Tibial nerve (tissue), 4 donors: ENCODE results near the gene DPRX. TPM values are rescaled to one million over a fixed set of nuclear protein-coding genes. Genes with fewer than 3 reads are reported as not detected.

Experiments used
- DNase-seq, 2 donors: peaks; one replicate each; pipeline ENCODE4 v3.0.0-alpha.2; 2019; ENCODE audit warnings: low spot score in 2 of 2
- H3K27ac ChIP-seq, 4 donors: fragments of 200-600 bp; sonication (generic) in 3 of 4; one replicate each; pipeline ENCODE4 v1.5.1; 2017 to 2019; ENCODE audit warnings: mild to moderate bottlenecking in 1 of 4
- H3K27me3 ChIP-seq, 2 donors: fragments of 200-600 bp; sonication (generic) in 1 of 2; one replicate each; pipeline versions ENCODE4 v1.5.1 to v1.6.0; 2017 to 2019
- H3K36me3 ChIP-seq, 3 donors: fragments of 200-600 bp; sonication (generic); one replicate each; pipeline ENCODE4 v1.5.1; 2018 to 2019
- H3K4me1 ChIP-seq, 4 donors: fragments of 200-600 bp; sonication (generic) in 3 of 4; one replicate each; pipeline ENCODE4 v1.5.1; 2017 to 2019
- H3K4me3 ChIP-seq, 4 donors: fragments of 200-600 bp; sonication (generic) in 3 of 4; one replicate each; pipeline ENCODE4 v1.5.1; 2017 to 2019; ENCODE audit warnings: mild to moderate bottlenecking in 1 of 4, moderate library complexity in 1 of 4
- H3K9me3 ChIP-seq, 4 donors: fragments of 200-600 bp; sonication (generic) in 3 of 4; one replicate each; pipeline ENCODE4 v1.5.1; 2017 to 2019
- CTCF ChIP-seq, 5 experiments: fragments of 200-600 bp in 3 of 5; fragments of 450-650 bp in 2 of 5; sonication (generic) in 3 of 5; IDR thresholded peaks; one replicate each; pipeline ENCODE4 v1.5.1; 2016 to 2019; ENCODE audit warnings: antibody characterized with exemption in 5 of 5, mild to moderate bottlenecking in 3 of 5, moderate library complexity in 2 of 5
- EP300 ChIP-seq, 2 donors: sonication (generic); formaldehyde crosslinking; IDR thresholded peaks; one replicate each; pipeline ENCODE4 v1.6.1; 2017; ENCODE audit warnings: antibody characterized with exemption in 2 of 2, mild to moderate bottlenecking in 1 of 2
- POLR2A ChIP-seq, 2 donors: fragments of 450-650 bp; IDR thresholded peaks; one replicate each; pipeline ENCODE4 v1.6.1; 2017; ENCODE audit warnings: antibody characterized with exemption in 2 of 2, mild to moderate bottlenecking in 2 of 2, moderate library complexity in 2 of 2
- WGBS, 2 donors: methylation state at CpG; one replicate each; pipeline ENCODE4 v1.1.5; 2018; 5-methylcytosine and 5-hydroxymethylcytosine counted together
- total RNA-seq, 4 donors: library from RNA; depleted of rRNA; stranded (reverse); fragments of >200 nt; gene quantifications; one replicate each; pipeline ENCODE4 v1.1.0, GENCODE V29; 2016

Gene DPRX
- total RNA-seq, 4 donors from 2014 or later: not detected

- Histone ChIP-seq H3K4me3 (no peak overlapping the region), H3K27ac (no peak overlapping the region), H3K27me3 (no peaks in the 10 kb centered on the region), H3K36me3 (no peaks in the 10 kb centered on the region), H3K4me1 (no peaks in the 10 kb centered on the region), H3K9me3 (peaks cover 0 to 15% (median 0%) of the 10 kb centered on the region in 4 donors)
- DNase-seq: no peak
- no peak for TF ChIP-seq EP300 (IDR thresholded peaks at IDR 0.05)
- no peak for TF ChIP-seq CTCF (IDR thresholded peaks at IDR 0.05)
- TF ChIP-seq POLR2A (IDR thresholded peaks at IDR 0.05): no peak
- 80 to 82% methylated on average over 4 of the region's 4 CpGs for WGBS, 2 donors
These were observed 12.4 kb downstream of the DPRX start for GRCh38 chr19:53644061-53644816.

GRCh38 chr19:53646144-53646543 is 14.3 kb downstream of the DPRX start:
- no peak for DNase-seq
- H3K27ac ChIP-seq: no peak overlapping the region
- no peaks in the 10 kb centered on the region for H3K36me3 ChIP-seq
- 85 to 86% methylated on average over 2 of the region's 2 CpGs for WGBS, 2 donors
- no peak overlapping the region for H3K4me3 ChIP-seq
- peaks cover 0 to 32% (median 4%) of the 10 kb centered on the region in 4 donors for H3K9me3 ChIP-seq
- H3K27me3 ChIP-seq: no peaks in the 10 kb centered on the region
- H3K4me1 ChIP-seq: no peaks in the 10 kb centered on the region
- TF ChIP-seq EP300 (IDR thresholded peaks at IDR 0.05) (no peak), POLR2A (IDR thresholded peaks at IDR 0.05) (no peak), CTCF (IDR thresholded peaks at IDR 0.05) (no peak)

- H3K9me3 ChIP-seq: peaks cover 0 to 37% (median 4%) of the 10 kb centered on the region in 4 donors
- H3K27me3 ChIP-seq: no peaks in the 10 kb centered on the region
- no peak for TF ChIP-seq CTCF (IDR thresholded peaks at IDR 0.05)
- TF ChIP-seq POLR2A (IDR thresholded peaks at IDR 0.05): no peak
- no peak for TF ChIP-seq EP300 (IDR thresholded peaks at IDR 0.05)
- 95% methylated on average over 13 of the region's 13 CpGs for WGBS, 2 donors
- no peak for DNase-seq
- H3K27ac ChIP-seq: no peak overlapping the region
- no peak overlapping the region for H3K4me3 ChIP-seq
- no peaks in the 10 kb centered on the region for H3K36me3 ChIP-seq
- H3K4me1 ChIP-seq: no peaks in the 10 kb centered on the region
These were observed 15.6 kb downstream of the DPRX start for GRCh38 chr19:53647350-53647749.

- Histone ChIP-seq H3K4me3 (no peak overlapping the region), H3K27ac (no peak overlapping the region), H3K36me3 (no peaks in the 10 kb centered on the region), H3K4me1 (no peaks in the 10 kb centered on the region), H3K27me3 (no peaks in the 10 kb centered on the region), H3K9me3 (peaks cover 0 to 37% (median 4%) of the 10 kb centered on the region in 4 donors)
- TF ChIP-seq CTCF (IDR thresholded peaks at IDR 0.05) (no peak), POLR2A (IDR thresholded peaks at IDR 0.05) (no peak), EP300 (IDR thresholded peaks at IDR 0.05) (no peak)
- DNase-seq: no peak
- WGBS, 2 donors: 96 to 97% methylated on average over 33 of the region's 33 CpGs
These were observed 16.0 kb downstream of the DPRX start for GRCh38 chr19:53647792-53648191.

- Histone ChIP-seq H3K36me3 (no peaks in the 10 kb centered on the region), H3K4me3 (no peak overlapping the region), H3K27ac (no peak overlapping the region), H3K27me3 (no peaks in the 10 kb centered on the region), H3K4me1 (no peaks in the 10 kb centered on the region), H3K9me3 (peaks cover 0 to 40% (median 4%) of the 10 kb centered on the region in 4 donors)
- WGBS, 2 donors: 94 to 97% methylated on average over 34 of the region's 34 CpGs
- DNase-seq: no peak
- TF ChIP-seq CTCF (IDR thresholded peaks at IDR 0.05) (no peak), EP300 (IDR thresholded peaks at IDR 0.05) (no peak), POLR2A (IDR thresholded peaks at IDR 0.05) (no peak)
These were observed 18.2 kb downstream of the DPRX start for GRCh38 chr19:53649746-53650593.
